GM10266 (cell line): ENCODE results near the gene THEMIS.

Source experiments
- DNase-seq: peaks from one replicate; pipeline ENCODE4 v3.0.0; 2012; ENCODE audit errors: extremely low spot score
- TF ChIP-seq, protein P1 (sequence below): IDR thresholded peaks from 2 replicates; pipeline ENCODE4 v1.5.1; 2012; ENCODE audit warnings: mild to moderate bottlenecking, low read depth; ENCODE audit not compliant: control insufficient read depth, insufficient read depth; ENCODE audit errors: missing control alignments

The THEMIS gene

DNA sequence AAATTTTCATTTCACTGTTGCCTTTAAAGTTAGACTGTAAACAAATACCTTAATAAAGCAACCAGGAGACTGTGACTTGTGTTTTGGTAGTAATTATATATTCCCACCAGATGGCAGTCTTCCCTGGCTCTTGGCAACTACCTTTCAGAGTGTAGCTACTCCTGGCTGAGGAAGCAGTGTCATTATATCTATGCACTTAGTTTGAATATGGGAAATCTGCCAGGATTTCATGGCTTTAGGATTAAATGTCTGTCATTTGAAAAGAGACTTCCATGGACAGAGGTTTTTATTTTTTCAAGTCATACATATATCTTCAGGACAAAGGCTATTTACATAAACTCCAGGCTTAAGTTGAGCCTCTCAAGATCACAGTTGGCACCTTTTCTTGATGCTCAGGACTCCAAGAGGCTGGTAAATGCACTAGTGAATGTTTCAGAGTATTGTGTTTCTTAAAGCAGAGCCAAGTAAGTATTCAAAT is 163.8 kb downstream of the THEMIS start:
- TF ChIP-seq, protein P1, sequence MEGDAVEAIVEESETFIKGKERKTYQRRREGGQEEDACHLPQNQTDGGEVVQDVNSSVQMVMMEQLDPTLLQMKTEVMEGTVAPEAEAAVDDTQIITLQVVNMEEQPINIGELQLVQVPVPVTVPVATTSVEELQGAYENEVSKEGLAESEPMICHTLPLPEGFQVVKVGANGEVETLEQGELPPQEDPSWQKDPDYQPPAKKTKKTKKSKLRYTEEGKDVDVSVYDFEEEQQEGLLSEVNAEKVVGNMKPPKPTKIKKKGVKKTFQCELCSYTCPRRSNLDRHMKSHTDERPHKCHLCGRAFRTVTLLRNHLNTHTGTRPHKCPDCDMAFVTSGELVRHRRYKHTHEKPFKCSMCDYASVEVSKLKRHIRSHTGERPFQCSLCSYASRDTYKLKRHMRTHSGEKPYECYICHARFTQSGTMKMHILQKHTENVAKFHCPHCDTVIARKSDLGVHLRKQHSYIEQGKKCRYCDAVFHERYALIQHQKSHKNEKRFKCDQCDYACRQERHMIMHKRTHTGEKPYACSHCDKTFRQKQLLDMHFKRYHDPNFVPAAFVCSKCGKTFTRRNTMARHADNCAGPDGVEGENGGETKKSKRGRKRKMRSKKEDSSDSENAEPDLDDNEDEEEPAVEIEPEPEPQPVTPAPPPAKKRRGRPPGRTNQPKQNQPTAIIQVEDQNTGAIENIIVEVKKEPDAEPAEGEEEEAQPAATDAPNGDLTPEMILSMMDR, result peak; percentile 58

DNA sequence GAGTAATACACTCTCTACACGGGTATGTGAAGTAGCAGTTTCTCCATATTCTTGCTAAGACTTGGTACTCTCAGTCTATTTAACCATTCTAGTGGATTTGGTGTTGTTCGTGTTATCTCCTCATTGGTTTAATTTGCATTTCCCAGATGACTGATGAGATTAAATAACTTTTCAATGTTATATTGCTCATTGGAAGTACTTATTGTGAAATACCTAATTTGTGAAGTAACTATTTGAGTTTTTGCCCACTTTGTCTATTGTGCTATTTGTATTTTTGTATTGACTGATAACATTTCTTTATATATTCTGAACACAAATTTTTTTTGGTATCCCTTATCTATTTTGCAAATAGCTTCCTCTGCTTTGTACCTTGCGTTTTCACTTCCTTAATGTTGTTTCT is 167.9 kb downstream of the THEMIS start:
- TF ChIP-seq, protein P1, result no peak

More for the DNA sequence above, 163.8 kb downstream of the THEMIS start:
- DNase-seq, result peak; percentile 27

DNA sequence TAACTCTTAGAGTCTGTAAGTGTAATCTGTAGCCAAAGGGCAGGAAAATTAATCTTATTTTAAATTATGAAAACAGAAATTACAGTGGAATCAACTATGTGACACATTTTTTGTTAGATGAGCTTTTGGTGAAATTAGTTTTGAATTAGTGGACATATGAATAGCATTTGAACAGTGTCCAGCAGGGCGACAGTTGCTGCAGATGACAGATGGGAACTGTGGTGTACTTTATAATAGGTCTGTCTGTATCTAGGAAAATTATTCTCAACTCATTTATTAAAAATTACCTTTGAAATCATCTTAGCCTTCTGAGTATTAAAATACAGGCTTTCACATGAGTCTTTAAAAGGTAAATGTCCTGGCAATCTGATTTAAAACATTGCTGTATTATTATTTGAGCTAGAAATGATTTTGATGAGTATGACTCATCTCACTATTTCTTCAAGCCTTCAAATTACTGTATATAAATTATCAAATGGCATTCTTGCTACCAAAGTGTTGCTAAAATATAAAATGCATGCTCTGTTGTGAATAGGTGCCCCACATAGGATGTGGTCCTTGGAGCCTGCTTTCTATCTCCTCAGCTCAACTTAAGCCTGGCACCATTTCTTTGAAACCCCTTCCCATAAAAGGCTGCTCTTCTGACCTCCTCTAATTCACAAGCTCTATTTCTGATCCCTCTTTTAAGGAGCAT is 173.5 kb downstream of the THEMIS start:
- no peak for DNase-seq
- TF ChIP-seq, protein P1, result no peak

More for the DNA sequence above, 167.9 kb downstream of the THEMIS start:
- DNase-seq, result no peak

DNA sequence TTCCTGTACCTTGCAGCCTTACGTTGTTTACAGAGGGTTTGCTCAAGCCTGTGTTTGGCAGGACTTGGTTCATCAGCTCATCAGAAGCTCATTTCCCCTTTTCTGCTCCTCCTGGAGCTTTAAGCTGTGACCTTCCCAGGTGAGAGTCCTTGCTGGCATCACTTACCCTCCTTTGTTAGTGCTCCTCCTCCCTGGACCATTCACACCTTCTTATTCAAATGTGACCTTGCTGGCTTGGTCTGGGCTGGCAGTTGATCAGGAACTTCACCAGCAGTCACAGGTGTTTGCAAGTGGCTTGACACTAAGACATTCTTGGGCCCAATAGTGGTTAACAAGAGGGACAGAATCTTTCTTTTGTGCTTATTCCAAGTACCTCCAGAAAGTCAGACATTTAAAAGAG is 175.0 kb downstream of the THEMIS start:
- no peak for DNase-seq
- TF ChIP-seq, protein P1, result no peak

DNA sequence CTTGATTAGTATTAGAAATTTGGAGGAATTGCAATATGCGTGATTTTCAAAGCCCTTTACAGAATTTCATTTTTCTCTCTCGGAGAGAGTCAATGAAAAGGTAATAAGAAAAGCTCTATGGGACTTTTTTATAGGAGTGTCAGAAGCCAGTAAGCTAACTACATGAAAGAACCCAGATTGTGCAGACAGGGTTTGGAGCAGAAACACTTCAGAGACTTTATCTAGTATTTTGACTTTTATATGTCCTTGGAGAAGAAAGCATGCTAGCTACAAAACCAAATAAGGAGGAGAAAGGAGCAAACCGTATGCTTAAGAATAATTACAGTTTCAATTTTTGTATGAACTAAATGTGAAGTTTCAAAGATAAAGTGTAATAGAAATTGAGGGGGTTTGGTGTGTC is 182.2 kb downstream of the THEMIS start:
- TF ChIP-seq, protein P1, result no peak
- DNase-seq, result no peak

DNA sequence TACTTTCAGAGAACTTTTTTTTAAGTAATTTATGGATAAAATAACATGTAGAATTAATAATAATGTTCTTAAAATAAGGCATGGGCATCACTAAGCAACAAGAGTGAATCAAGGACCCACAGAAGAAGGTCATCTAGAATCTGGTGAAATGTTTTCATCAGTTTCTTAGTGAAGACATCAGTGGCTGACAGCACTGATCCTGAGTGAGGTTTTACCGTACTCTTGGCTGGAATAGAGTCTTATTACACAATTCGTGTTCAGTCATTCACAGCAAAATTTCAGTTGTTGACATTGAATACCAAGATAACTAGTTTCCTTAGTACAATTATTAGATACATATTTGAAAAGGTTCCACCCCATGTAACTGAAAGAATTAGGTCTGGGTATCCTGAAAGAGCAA is 183.5 kb downstream of the THEMIS start:
- TF ChIP-seq, protein P1, result no peak
- no peak for DNase-seq

DNA sequence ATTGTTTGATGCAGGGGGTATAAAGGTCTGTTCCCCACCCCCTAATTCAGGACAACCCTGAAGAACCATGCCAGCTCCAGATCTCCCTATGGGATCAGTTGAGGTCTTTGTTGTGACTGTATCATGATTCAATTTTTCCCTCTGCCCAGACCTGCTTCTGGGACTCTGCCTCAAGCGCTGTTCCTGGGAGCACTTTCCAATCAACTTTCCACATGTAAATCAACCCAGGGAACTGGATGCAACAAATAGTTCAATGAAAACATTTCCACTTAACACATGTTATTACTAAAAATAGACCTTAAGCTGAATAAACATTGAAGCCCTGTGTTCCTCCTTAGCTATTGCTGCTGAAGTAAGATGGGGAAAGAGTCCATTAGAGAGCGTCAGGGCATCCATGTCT is 184.4 kb downstream of the THEMIS start:
- TF ChIP-seq, protein P1, result no peak
- DNase-seq, result no peak
